Activated CD4-positive, alpha-beta T cell treated with anti-CD3 and anti-CD28 coated beads, Interleukin-10, Interleukin-2, amounts not matched to agents 100 ng/mL and 50 ng/mL, durations not matched to agents 16 hours and 8 hours (primary cell): Measurements from ENCODE around the gene GGT5.
"Not testable (repeated sequence)": the region's sequence is repeated elsewhere in the genome, so short reads cannot be mapped to it uniquely, and the experiment has no call there.

Experiments used
- DNase-seq: peaks from one replicate; pipeline ENCODE4 v3.0.0-alpha.2; 2020

The GGT5 gene

GRCh38 chr22:24245030-24245431, at the start of gene GGT5:
TSS of gene GGT5 (minus strand) at chr22:24245082. CDS start at chr22:24244725, 357 bp downstream.
- DNase-seq: not testable (repeated sequence)

GRCh38 chr22:24292202-24292830, 47.4 kb upstream of the GGT5 start:
- DNase-seq: not testable (repeated sequence)

- no peak for DNase-seq
These were observed 46.8 kb upstream of the GGT5 start for GRCh38 chr22:24291515-24292201.

GRCh38 chr22:24290459-24290858, 45.6 kb upstream of the GGT5 start:
- no peak for DNase-seq

- no peak for DNase-seq
These were observed 44.9 kb upstream of the GGT5 start for GRCh38 chr22:24289741-24290163.

GRCh38 chr22:24289114-24289513, 44.2 kb upstream of the GGT5 start:
- no peak for DNase-seq

GRCh38 chr22:24287801-24288200, 42.9 kb upstream of the GGT5 start:
- DNase-seq: not testable (repeated sequence)

DNA sequence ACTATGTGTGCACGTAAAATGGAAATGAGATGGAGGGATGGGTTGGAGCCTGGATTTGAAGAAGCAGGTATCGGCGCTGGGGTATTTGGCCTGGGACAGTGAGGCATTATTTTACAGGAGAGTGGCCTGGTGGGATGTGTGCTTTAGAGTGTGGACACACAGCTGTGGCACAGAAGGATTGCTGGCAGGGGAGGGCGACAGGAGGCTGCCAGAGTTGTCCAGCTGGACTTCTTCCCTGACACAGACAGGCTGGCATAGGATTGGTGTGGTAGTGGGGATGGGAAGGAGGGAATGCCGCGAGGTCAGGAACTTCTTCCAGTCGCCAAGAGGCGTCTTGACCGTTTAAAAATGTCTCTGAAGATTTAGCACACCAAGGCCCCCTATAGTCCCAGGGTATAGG, 42.3 kb upstream of the GGT5 start:
- not testable (repeated sequence) for DNase-seq

DNA sequence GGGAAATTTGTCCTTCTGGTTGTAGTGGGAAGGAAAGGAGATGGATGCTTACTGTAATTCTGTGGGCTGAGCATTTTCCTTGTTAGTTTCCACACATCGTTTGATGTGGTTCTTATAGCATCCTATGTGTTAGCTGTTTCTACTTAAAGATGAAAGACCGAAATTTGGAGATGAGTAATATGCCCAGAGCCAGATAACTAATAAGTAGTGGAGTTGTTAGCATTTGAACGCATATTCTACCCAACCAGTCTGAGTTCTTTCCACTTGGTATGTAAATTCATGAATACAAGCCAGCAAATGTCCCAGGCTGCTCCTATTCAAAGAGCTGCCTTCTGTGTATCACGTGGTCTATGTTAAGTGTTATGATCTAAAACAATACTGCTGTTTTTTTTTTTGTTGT, 40.4 kb upstream of the GGT5 start:
- peak; percentile 81 for DNase-seq

DNA sequence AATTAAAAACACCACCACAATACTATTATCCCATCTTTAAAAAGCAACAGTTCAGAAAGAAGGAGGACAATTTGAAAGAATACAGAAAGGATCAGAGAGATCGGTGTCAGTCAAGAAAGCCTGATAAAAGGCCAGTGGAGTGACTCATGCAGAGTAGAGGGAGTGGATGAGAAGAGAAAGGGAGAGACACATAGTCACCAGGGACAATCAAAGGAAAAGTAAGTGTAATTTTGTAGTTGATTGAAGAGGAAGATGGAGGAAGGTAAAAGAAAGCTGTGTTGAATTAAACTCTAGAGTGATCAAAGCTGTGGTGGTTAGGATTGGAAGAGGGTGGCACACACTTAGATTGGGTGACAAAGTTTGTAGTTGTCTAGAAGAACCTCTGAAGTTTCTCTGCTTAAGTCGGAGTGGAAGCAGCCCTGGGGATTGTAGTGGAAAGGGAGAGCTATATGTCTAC, 39.9 kb upstream of the GGT5 start:
- no peak for DNase-seq

DNA sequence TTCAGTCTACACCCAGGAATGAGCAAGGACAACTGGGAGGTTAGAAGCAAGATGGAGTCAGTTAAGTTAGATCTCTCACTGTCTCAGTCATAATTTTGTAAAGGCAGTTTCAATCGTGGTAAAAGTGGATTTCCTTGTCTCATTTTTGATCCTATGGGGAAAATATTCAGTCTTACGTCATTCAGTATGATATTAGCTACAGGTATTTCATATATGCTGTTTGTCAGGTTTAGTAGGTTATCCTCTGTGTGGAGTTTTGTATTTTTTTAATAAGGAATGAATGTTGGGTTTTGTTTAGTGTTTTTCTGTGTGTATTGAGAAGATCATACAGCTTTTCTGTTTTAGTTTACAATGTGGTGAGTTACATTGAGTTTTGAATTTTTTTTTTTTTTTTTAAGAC, 37.5 kb upstream of the GGT5 start:
- DNase-seq: no peak

GRCh38 chr22:24280363-24280762, 35.5 kb upstream of the GGT5 start:
- not testable (repeated sequence) for DNase-seq

GRCh38 chr22:24274696-24275405, 30.0 kb upstream of the GGT5 start:
- not testable (repeated sequence) for DNase-seq

- not testable (repeated sequence) for DNase-seq
These were observed 29.0 kb upstream of the GGT5 start for GRCh38 chr22:24273906-24274305.

DNA sequence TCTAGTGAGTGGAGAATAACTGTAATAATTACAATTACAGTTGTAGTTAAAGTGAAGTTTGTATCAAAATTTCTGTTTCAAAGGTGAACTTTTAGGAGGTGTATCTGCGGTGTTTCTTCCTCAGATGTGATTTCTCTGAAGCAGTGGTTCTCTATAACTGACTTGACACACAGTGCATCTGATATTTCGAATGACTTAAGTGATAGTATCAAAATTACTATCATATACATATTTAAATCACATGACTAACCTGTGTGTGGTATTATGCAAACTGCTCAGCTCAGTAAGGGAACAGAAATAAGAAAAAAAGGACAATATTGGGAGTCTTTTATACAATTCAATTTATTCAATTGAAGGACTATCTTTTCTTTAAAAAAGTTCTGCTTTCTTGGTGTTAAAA, 28.1 kb upstream of the GGT5 start:
- peak; percentile 52 for DNase-seq

DNA sequence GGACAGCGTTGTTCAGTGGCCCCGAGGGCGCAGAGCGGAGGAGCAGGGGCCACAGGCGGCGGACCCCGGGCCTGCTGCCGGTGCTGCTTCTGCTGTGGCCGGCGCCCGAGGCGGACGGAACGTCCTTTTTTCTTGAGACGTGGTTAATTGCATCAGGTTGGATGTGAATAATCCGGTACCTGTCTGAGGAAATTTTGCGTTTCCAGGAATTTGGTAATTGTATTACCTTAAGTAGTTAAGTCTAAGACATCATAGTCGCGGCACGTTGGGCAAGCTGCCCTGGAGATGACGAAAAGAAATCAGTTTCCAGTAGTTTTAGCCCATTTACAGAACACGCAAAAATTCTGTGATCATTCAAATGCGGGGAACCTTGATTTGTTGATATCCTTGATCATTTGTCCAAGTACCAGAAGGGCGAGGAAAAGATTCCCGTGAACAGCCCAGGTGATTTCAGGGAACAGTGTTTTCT, 26.5 kb upstream of the GGT5 start:
- no peak for DNase-seq

GRCh38 chr22:24270556-24271385, 25.9 kb upstream of the GGT5 start, which contains the start of gene SPECC1L:
TSS of gene SPECC1L (plus strand) at chr22:24270831. CDS start at chr22:24302232, 31,401 bp downstream.
- DNase-seq: peak; percentile 95

GRCh38 chr22:24266495-24266894, 21.6 kb upstream of the GGT5 start:
- not testable (repeated sequence) for DNase-seq

DNA sequence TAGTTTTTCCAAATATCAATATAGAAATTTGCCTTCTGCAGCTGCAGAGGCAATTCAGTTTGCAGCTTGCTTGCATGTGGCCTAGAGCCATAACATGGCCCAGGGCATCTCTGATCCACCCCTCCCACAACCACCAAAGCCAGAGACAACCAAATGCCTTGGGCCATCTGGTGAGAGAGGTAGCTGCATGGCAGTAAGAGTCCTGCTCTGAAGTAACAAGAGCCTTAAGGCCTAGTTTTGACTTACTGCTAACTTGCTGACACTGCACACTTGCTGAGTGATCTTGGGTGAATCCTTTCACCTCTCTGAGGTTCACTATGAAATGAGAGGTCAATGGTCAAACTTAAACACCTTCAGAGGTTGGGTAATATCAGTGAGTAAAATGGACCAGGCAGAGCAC, 20.9 kb upstream of the GGT5 start:
- DNase-seq: no peak

DNA sequence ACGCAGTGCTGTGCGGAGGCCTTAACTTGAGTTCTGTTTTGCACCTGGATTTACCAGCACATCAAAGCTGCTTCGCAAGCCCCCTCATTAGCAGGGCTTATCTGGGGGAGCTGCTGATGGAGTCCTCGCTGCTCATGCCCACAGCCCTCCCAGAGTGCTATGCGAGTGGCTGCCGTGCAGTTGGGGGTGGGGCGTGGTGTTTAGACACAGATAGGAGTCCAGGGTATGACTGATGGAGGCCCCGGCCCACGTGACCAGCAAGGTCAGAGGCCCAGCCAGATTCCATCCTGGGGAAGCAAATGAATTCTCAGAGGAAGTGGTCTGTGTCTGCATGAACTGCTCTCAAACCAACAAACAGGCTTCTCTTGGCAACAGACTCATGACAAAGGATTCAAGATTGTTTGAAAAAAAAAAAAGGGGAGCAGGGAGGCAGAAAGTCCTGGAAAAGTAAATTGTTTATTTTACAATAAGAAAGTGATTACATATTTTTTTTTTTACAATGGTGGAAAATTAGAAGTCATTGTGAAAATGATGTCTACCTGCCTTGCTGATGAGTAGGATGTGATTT, 19.5 kb upstream of the GGT5 start:
- not testable (repeated sequence) for DNase-seq

- DNase-seq: not testable (repeated sequence)
These were observed 18.6 kb upstream of the GGT5 start for GRCh38 chr22:24263479-24263878.

- not testable (repeated sequence) for DNase-seq
These were observed 17.4 kb upstream of the GGT5 start for GRCh38 chr22:24262185-24262749.
